ENCODE data around the gene SPATA31C1.
"Not testable (repeated sequence)": the region's sequence is repeated elsewhere in the genome, so short reads cannot be mapped to it uniquely, and the experiment has no call there.

The SPATA31C1 gene

DNA sequence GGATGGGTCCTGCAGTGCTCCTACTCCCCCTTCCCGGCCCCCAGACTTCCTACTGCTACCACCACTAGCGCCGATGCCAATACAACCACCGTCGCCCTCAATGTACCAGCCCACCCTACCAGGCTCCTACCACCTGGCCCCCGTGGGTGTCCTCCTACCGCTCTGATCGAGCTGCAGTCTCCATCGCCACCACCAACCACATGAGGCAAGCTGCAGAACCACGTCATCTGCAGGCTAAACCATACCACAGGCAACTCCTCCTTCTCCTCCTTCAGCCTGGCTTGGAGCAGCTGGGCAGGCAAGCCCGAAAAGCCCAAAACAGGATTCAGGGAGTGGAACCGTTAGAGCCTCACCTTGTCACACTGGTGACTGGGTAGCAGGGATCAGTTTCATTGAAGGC is 19.6 kb downstream of the SPATA31C1 start:
- H3K4me3 ChIP-seq (ENCODE audit: insufficient read depth in 1 of 2, low read depth in 1 of 2, low read length in 2 of 2); H4K91ac ChIP-seq (ENCODE audit: low read length); H3K14ac ChIP-seq (ENCODE audit: low read length in 2 of 2); H3K27ac ChIP-seq (ENCODE audit: low read length, poor library complexity, severe bottlenecking); H2BK15ac ChIP-seq (ENCODE audit: low read depth, poor library complexity, severe bottlenecking); DNase-seq; H3K79me1 ChIP-seq (replicated peaks; ENCODE audit: low read length, poor library complexity, severe bottlenecking); H2BK12ac ChIP-seq (ENCODE audit: low read length in 2 of 2); H3K9ac ChIP-seq (ENCODE audit: low read length); H4K8ac ChIP-seq (ENCODE audit: low read length); H3K18ac ChIP-seq (ENCODE audit: low read depth in 1 of 2, low read length in 2 of 2); H2AFZ ChIP-seq (ENCODE audit: low read depth, low read length); H2BK5ac ChIP-seq (ENCODE audit: low read depth, low read length, poor library complexity, severe bottlenecking); H2AK5ac ChIP-seq (ENCODE audit: low read length, severe bottlenecking); H3K9me3 ChIP-seq (ENCODE audit: control insufficient read depth, low read length); H3K4ac ChIP-seq (ENCODE audit: low read depth in 1 of 2, low read length in 2 of 2); H3K27me3 ChIP-seq (ENCODE audit: control insufficient read depth in 1 of 2, insufficient read depth in 1 of 2, low read length in 2 of 2); H3K4me1 ChIP-seq (ENCODE audit: control insufficient read depth, insufficient read depth, low read depth, low read length); H3K36me3 ChIP-seq (ENCODE audit: control insufficient read depth in 1 of 2, insufficient read depth in 2 of 2, low read depth in 1 of 2, low read length in 2 of 2); H2BK120ac ChIP-seq (ENCODE audit: low read depth, low read length); H3K4me2 ChIP-seq (ENCODE audit: low read length, poor library complexity, severe bottlenecking); H3K23ac ChIP-seq (ENCODE audit: low read length in 2 of 2): not testable (repeated sequence)
- no CpG with 5 or more reads among the region's 12 CpGs for WGBS

DNA sequence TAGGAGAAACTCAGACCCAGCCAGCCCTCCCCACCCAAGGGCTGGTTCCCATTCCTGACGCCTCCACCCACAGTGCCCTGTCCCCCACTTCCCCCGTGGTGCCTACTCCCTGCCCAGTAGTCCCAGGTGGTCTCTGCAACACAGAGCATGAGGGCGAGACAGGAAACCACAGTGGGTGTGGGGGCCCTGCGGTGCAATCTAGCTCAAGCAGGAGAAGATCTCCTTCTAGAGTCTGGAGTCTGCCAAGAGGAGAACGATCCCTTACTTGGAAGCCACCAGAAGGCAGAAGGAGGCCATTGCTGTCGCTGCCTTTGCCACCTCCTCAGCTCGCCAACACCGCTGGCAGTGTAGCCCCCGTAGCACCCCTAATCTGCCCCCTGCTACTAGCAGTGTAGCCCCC is 20.2 kb downstream of the SPATA31C1 start:
- H3K4ac ChIP-seq (ENCODE audit: low read depth in 1 of 2, low read length in 2 of 2); H3K14ac ChIP-seq (ENCODE audit: low read length in 2 of 2); H2BK15ac ChIP-seq (ENCODE audit: low read depth, poor library complexity, severe bottlenecking); H3K23ac ChIP-seq (ENCODE audit: low read length in 2 of 2); H3K4me1 ChIP-seq (ENCODE audit: control insufficient read depth, insufficient read depth, low read depth, low read length); H3K27me3 ChIP-seq (ENCODE audit: control insufficient read depth in 1 of 2, insufficient read depth in 1 of 2, low read length in 2 of 2); H3K36me3 ChIP-seq (ENCODE audit: control insufficient read depth in 1 of 2, insufficient read depth in 2 of 2, low read depth in 1 of 2, low read length in 2 of 2); H4K8ac ChIP-seq (ENCODE audit: low read length); H2BK120ac ChIP-seq (ENCODE audit: low read depth, low read length); H3K4me3 ChIP-seq (ENCODE audit: insufficient read depth in 1 of 2, low read depth in 1 of 2, low read length in 2 of 2); DNase-seq; H2BK12ac ChIP-seq (ENCODE audit: low read length in 2 of 2); H2AK5ac ChIP-seq (ENCODE audit: low read length, severe bottlenecking); H2BK5ac ChIP-seq (ENCODE audit: low read depth, low read length, poor library complexity, severe bottlenecking); H3K9ac ChIP-seq (ENCODE audit: low read length); H4K91ac ChIP-seq (ENCODE audit: low read length); H3K27ac ChIP-seq (ENCODE audit: low read length, poor library complexity, severe bottlenecking); H2AFZ ChIP-seq (ENCODE audit: low read depth, low read length); H3K9me3 ChIP-seq (ENCODE audit: control insufficient read depth, low read length); H3K18ac ChIP-seq (ENCODE audit: low read depth in 1 of 2, low read length in 2 of 2); H3K4me2 ChIP-seq (ENCODE audit: low read length, poor library complexity, severe bottlenecking); H3K79me1 ChIP-seq (replicated peaks; ENCODE audit: low read length, poor library complexity, severe bottlenecking): not testable (repeated sequence)
- no CpG with 5 or more reads among the region's 9 CpGs for WGBS

DNA sequence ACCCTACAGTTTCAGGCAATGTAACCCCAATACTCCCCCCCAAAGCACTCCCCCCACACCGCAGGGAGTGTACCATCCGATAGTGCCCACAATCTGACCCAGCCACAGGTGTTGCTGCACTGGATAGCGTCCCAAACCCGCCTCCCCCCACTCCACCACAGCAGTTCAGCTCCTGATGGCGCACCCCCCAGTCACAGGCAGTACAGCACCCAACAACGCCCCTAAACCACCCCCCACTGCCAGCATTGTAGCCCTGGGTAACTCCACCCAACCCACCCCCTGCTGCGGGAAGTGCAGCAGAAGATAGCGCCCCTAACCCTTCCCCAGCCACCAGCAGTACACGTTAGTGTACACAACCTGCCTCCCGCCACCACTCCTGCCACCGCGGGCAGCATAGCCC is 20.6 kb downstream of the SPATA31C1 start:
- not testable (repeated sequence) for H3K36me3 ChIP-seq (ENCODE audit: control insufficient read depth in 1 of 2, insufficient read depth in 2 of 2, low read depth in 1 of 2, low read length in 2 of 2); H3K18ac ChIP-seq (ENCODE audit: low read depth in 1 of 2, low read length in 2 of 2); H4K8ac ChIP-seq (ENCODE audit: low read length); H3K23ac ChIP-seq (ENCODE audit: low read length in 2 of 2); H2BK5ac ChIP-seq (ENCODE audit: low read depth, low read length, poor library complexity, severe bottlenecking); H3K4ac ChIP-seq (ENCODE audit: low read depth in 1 of 2, low read length in 2 of 2); H3K9ac ChIP-seq (ENCODE audit: low read length); H2AFZ ChIP-seq (ENCODE audit: low read depth, low read length); H3K79me1 ChIP-seq (replicated peaks; ENCODE audit: low read length, poor library complexity, severe bottlenecking); H3K27ac ChIP-seq (ENCODE audit: low read length, poor library complexity, severe bottlenecking); H2BK120ac ChIP-seq (ENCODE audit: low read depth, low read length); H3K27me3 ChIP-seq (ENCODE audit: control insufficient read depth in 1 of 2, insufficient read depth in 1 of 2, low read length in 2 of 2); H3K4me2 ChIP-seq (ENCODE audit: low read length, poor library complexity, severe bottlenecking); H2BK12ac ChIP-seq (ENCODE audit: low read length in 2 of 2); H4K91ac ChIP-seq (ENCODE audit: low read length); H3K9me3 ChIP-seq (ENCODE audit: control insufficient read depth, low read length); H3K4me1 ChIP-seq (ENCODE audit: control insufficient read depth, insufficient read depth, low read depth, low read length); H2BK15ac ChIP-seq (ENCODE audit: low read depth, poor library complexity, severe bottlenecking); H3K4me3 ChIP-seq (ENCODE audit: insufficient read depth in 1 of 2, low read depth in 1 of 2, low read length in 2 of 2); DNase-seq; H3K14ac ChIP-seq (ENCODE audit: low read length in 2 of 2); H2AK5ac ChIP-seq (ENCODE audit: low read length, severe bottlenecking)
- no CpG with 5 or more reads among the region's 12 CpGs for WGBS

DNA sequence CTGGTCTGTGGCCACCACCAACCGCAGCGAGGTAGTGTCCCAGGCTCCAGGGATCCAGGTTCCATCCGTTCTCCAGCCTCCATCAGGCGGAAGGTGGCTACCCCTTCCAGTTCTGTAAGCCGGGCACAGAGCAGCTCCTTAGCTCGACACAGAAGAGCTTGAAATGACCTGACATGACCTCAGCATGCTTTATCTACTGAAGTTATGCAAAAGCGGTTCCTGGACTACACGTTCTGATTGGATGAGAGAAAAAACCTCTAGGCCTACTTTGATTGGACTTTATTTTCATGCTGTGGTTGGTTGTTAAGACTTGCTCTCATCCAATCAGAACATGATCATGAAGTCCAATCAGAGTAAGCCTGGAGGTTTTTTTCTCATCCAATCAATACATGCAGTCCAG is 21.3 kb downstream of the SPATA31C1 start:
- H3K27me3 ChIP-seq (ENCODE audit: control insufficient read depth in 1 of 2, insufficient read depth in 1 of 2, low read length in 2 of 2); H2BK12ac ChIP-seq (ENCODE audit: low read length in 2 of 2); H2BK15ac ChIP-seq (ENCODE audit: low read depth, poor library complexity, severe bottlenecking); H4K8ac ChIP-seq (ENCODE audit: low read length); H3K9ac ChIP-seq (ENCODE audit: low read length); H3K4me1 ChIP-seq (ENCODE audit: control insufficient read depth, insufficient read depth, low read depth, low read length); H2BK120ac ChIP-seq (ENCODE audit: low read depth, low read length); H2AK5ac ChIP-seq (ENCODE audit: low read length, severe bottlenecking); H3K23ac ChIP-seq (ENCODE audit: low read length in 2 of 2); H3K4me2 ChIP-seq (ENCODE audit: low read length, poor library complexity, severe bottlenecking); H2AFZ ChIP-seq (ENCODE audit: low read depth, low read length); H3K79me1 ChIP-seq (replicated peaks; ENCODE audit: low read length, poor library complexity, severe bottlenecking); H3K14ac ChIP-seq (ENCODE audit: low read length in 2 of 2); H3K9me3 ChIP-seq (ENCODE audit: control insufficient read depth, low read length); H3K4ac ChIP-seq (ENCODE audit: low read depth in 1 of 2, low read length in 2 of 2); H4K91ac ChIP-seq (ENCODE audit: low read length); H3K18ac ChIP-seq (ENCODE audit: low read depth in 1 of 2, low read length in 2 of 2); H3K27ac ChIP-seq (ENCODE audit: low read length, poor library complexity, severe bottlenecking); H3K36me3 ChIP-seq (ENCODE audit: control insufficient read depth in 1 of 2, insufficient read depth in 2 of 2, low read depth in 1 of 2, low read length in 2 of 2); DNase-seq; H3K4me3 ChIP-seq (ENCODE audit: insufficient read depth in 1 of 2, low read depth in 1 of 2, low read length in 2 of 2); H2BK5ac ChIP-seq (ENCODE audit: low read depth, low read length, poor library complexity, severe bottlenecking): not testable (repeated sequence)
- WGBS: no CpG with 5 or more reads among the region's 8 CpGs
